Osteoblast (primary cell): ENCODE data around the gene RPS19BP1. TPM values are rescaled to one million over a fixed set of nuclear protein-coding genes. Genes with fewer than 3 reads are reported as not detected.

ENCODE experiments used
- DNase-seq: peaks from one replicate; pipeline ENCODE4 v3.0.0; 2011; ENCODE audit warnings: low spot score, mixed read lengths; ENCODE audit not compliant: insufficient read length; ENCODE audit errors: missing footprints
- H2AFZ ChIP-seq: 2 replicates; pipeline ENCODE4 v1.6.0; 2011; ENCODE audit warnings: mild to moderate bottlenecking, low read length
- H3K27ac ChIP-seq: 2 replicates; pipeline ENCODE4 v1.5.1; 2011; ENCODE audit warnings: mild to moderate bottlenecking, low read depth, low read length, moderate library complexity
- H3K27me3 ChIP-seq: 2 replicates; pipeline ENCODE4 v1.6.0; 2012; ENCODE audit warnings: mild to moderate bottlenecking, control low read depth, inconsistent platforms, low read length, moderate library complexity; ENCODE audit not compliant: insufficient read depth
- H3K36me3 ChIP-seq: 2 replicates; pipeline ENCODE4 v1.5.1; 2011; ENCODE audit warnings: mild to moderate bottlenecking, low read length, control low read depth, moderate library complexity; ENCODE audit not compliant: insufficient read depth
- H3K4me1 ChIP-seq: 2 replicates; pipeline ENCODE4 v1.5.1; 2011; ENCODE audit warnings: mild to moderate bottlenecking, low read length, control low read depth, moderate library complexity; ENCODE audit not compliant: insufficient read depth
- H3K4me2 ChIP-seq: 2 replicates; pipeline ENCODE4 v1.6.0; 2011; ENCODE audit warnings: mild to moderate bottlenecking, low read length; ENCODE audit not compliant: insufficient read depth
- H3K4me3 ChIP-seq: fragments of 200-600 bp; sonication (generic); 3 replicates; pipeline ENCODE4 v1.5.1; 2012; ENCODE audit warnings: mild to moderate bottlenecking, low read length, inconsistent platforms; ENCODE audit not compliant: insufficient read depth
- H3K79me2 ChIP-seq: 2 replicates; pipeline ENCODE4 v1.6.0; 2012; ENCODE audit warnings: mild to moderate bottlenecking, low read length, control low read depth, inconsistent platforms; ENCODE audit not compliant: insufficient read depth
- H3K9me3 ChIP-seq: 2 replicates; pipeline ENCODE4 v1.5.1; 2011; ENCODE audit warnings: low read depth, low read length, control low read depth
- H4K20me1 ChIP-seq: 2 replicates; pipeline ENCODE4 v1.6.0; 2012; ENCODE audit warnings: mild to moderate bottlenecking, low read length, control low read depth; ENCODE audit not compliant: insufficient read depth
- CTCF ChIP-seq: IDR thresholded peaks from 2 replicates; pipeline ENCODE4 v1.5.1; 2011; ENCODE audit warnings: mild to moderate bottlenecking, low read depth, low read length, moderate library complexity; ENCODE audit errors: extremely low read depth
- total RNA-seq: library from RNA; depleted of rRNA; stranded (reverse); fragments of >200 nt; gene quantifications from 2 replicates; pipeline ENCODE4 v1.2.3, GENCODE V29; 2012

RPS19BP1 gene
- total RNA-seq, 1 donor, result 34.7 TPM

DNA sequence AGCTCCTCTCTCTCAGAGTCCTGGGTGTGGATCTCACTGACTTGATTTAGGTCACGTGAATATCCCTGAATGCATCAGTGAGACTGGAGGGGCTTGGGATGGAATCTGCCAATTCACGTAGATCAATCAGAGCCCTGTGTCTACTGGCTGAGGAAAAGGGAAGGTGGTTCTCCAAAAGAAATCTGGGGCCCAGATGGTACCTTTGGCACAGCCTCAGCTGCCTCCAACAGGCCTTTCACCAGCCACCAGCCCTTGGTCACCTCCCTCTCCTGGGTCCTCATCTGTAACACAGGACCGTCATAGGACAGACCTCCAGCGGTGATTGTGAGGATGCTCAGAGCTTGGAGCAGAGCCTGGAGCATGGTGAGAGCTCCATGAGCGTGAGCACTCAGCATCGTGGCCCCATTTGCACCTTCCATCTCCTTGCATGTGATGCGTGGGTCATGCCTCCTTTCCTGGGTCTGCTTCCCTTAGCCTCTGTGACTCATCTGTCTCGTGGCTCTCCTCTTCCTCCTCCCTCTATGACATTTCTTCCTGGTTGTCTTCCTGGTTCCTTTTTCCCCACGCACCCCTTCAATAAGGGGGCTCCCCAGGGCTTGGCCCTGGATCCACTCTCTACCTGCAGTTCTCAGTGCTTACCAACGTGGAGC lies 38.0 kb downstream of the RPS19BP1 start:
- H3K27ac ChIP-seq, result peak overlapping the region; percentile 67

DNA sequence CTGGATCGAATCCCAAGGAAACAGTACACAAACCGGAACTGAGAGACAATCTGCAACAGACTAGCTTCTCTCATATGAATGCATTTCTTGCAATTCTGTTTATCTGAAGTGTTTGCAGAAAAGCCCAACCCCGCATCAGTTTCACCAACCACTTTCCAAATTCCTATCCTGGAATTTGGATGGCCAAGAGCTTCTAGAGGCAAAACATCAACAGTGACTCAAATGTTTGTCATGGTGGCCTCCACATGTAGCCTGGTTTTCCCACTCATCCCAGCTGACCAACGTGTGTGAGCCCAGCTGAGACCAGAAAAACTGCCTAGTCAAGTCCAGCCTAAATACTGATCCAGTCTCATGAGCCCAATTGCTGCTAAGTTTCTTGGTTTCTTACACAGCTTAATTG lies 38.8 kb downstream of the RPS19BP1 start:
- no peak for TF ChIP-seq CTCF
- Histone ChIP-seq H3K9me3 (no peaks in the 10 kb centered on the region), H2AFZ (peak overlapping the region; percentile 12), H3K4me3 (no peak overlapping the region), H3K36me3 (no peaks in the 10 kb centered on the region), H3K4me1 (peaks cover 16% of the 10 kb centered on the region), H3K4me2 (peak overlapping the region; percentile 51), H3K27me3 (no peaks in the 10 kb centered on the region), H3K79me2 (no peaks in the 10 kb centered on the region), H4K20me1 (no peaks in the 10 kb centered on the region), H3K27ac (peak overlapping the region; percentile 67)
- peak; percentile 98 for DNase-seq

More for the DNA sequence above, 38.0 kb downstream of the RPS19BP1 start:
- peaks cover 16% of the 10 kb centered on the region for H3K4me1 ChIP-seq
- H3K79me2 ChIP-seq, result no peaks in the 10 kb centered on the region
- no peaks in the 10 kb centered on the region for H3K27me3 ChIP-seq
- no peaks in the 10 kb centered on the region for H3K36me3 ChIP-seq
- H4K20me1 ChIP-seq, result no peaks in the 10 kb centered on the region
- no peak overlapping the region for H3K4me3 ChIP-seq
- peak overlapping the region; percentile 51 for H3K4me2 ChIP-seq
- H3K9me3 ChIP-seq, result no peaks in the 10 kb centered on the region
- TF ChIP-seq CTCF, result no peak
- DNase-seq, result peak; percentile 73
- H2AFZ ChIP-seq, result peak overlapping the region; percentile 12

DNA sequence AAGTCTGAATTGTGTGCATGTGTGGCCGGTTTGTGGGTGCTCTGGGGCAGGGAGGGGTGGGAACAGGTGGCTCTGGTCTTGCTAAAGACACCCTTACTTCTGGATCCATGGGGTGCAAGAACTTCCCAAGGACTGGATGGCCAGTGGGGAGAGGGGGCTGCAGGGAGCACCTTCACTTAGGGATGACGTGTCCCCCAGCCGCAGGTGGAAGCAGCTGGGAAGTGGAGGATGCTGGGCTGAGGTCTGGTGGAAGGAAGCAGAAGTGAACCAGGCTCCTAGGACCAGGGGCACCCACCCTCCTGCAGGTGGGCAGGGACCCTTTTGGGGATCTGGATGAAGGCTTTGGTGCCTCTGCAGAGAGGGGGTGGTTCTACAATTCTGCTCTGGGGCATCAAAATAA lies 40.4 kb downstream of the RPS19BP1 start:
- Histone ChIP-seq H3K4me2 (no peak overlapping the region), H3K4me1 (peaks cover 16% of the 10 kb centered on the region), H3K27ac (no peak overlapping the region), H3K4me3 (no peak overlapping the region), H3K27me3 (no peaks in the 10 kb centered on the region), H4K20me1 (no peaks in the 10 kb centered on the region), H3K36me3 (no peaks in the 10 kb centered on the region), H3K9me3 (no peaks in the 10 kb centered on the region), H3K79me2 (no peaks in the 10 kb centered on the region), H2AFZ (no peak overlapping the region)
- no peak for TF ChIP-seq CTCF
- DNase-seq, result no peak

DNA sequence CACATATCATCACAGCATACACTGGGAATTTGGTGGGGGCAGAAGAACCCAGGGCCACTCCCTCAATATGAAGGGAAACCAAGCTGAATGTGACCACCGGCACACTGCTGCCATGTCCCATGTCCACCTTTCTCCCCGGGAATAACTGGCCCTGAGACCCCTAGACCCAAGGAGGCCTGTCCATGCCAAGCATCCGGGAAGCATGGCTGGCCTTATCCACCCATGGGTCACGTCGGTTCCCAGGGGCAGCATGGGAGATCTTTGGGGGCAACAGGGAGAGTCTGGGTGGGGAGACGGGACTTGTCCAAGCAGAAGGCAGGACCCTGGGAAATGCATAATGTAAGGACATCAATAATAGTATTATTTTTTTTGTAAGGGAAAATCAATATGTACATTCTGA lies 40.9 kb downstream of the RPS19BP1 start:
- no peak overlapping the region for H3K4me2 ChIP-seq
- H3K4me3 ChIP-seq, result no peak overlapping the region
- H2AFZ ChIP-seq, result no peak overlapping the region
- peaks cover 16% of the 10 kb centered on the region for H3K4me1 ChIP-seq
- H3K9me3 ChIP-seq, result no peaks in the 10 kb centered on the region
- no peaks in the 10 kb centered on the region for H3K27me3 ChIP-seq
- no peak for TF ChIP-seq CTCF
- DNase-seq, result peak; percentile 69
- H3K79me2 ChIP-seq, result no peaks in the 10 kb centered on the region
- H4K20me1 ChIP-seq, result no peaks in the 10 kb centered on the region
- H3K27ac ChIP-seq, result no peak overlapping the region
- no peaks in the 10 kb centered on the region for H3K36me3 ChIP-seq
